HG02588 (cell line): ENCODE results near the gene TMOD4.
"Not testable (repeated sequence)": the region's sequence is repeated elsewhere in the genome, so short reads cannot be mapped to it uniquely, and the experiment has no call there.

Experiments
- ATAC-seq: cut with Tn5 transposase; IDR thresholded peaks from one replicate; pipeline ENCODE4 v1.9.1; 2021; ENCODE audit warnings: mild to moderate bottlenecking, moderate library complexity; ENCODE audit not compliant: unreplicated experiment

Gene TMOD4

DNA sequence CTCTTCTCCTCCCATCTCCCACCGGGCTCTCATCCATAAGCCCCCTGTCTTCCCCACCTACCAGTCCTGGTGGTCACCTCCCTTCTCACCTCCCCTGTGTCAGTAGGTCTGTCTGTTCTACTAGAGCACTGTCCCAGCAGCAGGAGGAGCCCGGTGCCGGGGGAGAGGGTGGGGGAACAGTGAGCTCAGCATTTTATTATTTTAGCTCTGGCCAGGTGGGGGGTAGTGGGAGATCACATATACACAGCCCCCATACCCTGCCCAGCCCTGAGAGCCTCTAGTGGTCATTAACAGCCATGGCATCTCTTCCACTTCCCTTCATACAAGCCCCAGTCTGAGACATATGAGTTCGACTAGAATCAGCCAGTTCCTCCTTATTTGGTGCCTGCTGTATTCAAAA is at the start of gene TMOD4:
Gene TMOD4 (minus strand): TSS at position 119 of the 400 bp plus-strand sequence. CDS start 1,106 bp downstream, outside the sequence.
- ATAC-seq: no peak

DNA sequence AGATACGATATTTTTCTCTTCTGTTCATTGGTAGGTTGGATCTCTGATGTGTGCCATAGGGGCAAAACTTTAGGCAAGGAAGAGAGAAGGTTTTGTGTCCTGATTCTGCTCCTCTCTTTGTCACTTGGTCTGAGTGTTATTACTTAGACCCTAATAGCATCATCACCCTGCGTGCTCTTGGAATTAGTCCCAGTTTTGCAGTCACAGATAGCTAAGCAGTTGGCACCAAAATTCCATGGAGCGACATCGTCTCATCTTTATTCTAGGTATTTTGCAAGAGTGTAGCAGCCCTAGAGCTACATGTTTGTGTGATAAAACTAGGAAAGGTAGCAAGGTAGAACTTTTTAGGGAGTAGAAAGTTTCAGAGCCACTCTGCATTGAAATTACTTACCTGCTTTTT is 46.3 kb upstream of the TMOD4 start:
- no peak for ATAC-seq

DNA sequence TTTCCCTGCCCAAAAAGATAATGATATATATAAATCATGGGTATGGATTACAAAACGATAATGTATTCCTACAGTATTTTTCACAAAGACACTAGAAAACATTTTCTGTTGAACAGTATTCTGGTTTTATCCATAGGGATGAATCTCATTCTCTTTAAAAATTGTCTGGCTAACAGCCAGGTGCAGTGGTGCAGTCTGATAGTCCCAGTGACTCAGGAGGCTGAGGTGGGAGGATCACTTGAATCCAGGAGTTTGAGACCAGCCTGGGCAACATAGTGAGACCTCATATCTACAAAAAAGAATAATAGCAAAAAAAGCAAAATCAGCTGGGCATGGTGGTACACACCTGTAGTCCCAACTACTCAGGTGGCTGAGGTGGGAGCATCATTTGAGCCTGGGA is 45.8 kb upstream of the TMOD4 start:
- ATAC-seq: no peak

DNA sequence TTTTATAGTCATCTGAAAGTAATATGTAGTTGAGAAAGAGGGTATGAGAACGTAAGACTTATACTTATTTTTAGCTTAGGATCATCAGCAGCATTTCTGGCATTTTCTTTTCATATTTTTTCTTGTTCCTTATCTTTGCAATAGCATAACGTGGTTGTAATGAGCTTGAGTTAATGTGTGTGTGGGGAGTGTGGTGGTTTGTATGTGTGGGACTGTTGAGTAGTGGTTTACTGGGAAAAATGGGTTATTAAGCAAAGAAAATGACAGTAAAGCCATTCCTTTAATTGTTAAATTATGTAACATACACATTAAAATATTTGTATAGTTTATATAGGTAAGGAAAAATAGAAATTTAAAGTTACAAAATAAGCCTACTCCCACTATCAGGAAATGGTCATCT is 37.8 kb upstream of the TMOD4 start:
- ATAC-seq: no peak

DNA sequence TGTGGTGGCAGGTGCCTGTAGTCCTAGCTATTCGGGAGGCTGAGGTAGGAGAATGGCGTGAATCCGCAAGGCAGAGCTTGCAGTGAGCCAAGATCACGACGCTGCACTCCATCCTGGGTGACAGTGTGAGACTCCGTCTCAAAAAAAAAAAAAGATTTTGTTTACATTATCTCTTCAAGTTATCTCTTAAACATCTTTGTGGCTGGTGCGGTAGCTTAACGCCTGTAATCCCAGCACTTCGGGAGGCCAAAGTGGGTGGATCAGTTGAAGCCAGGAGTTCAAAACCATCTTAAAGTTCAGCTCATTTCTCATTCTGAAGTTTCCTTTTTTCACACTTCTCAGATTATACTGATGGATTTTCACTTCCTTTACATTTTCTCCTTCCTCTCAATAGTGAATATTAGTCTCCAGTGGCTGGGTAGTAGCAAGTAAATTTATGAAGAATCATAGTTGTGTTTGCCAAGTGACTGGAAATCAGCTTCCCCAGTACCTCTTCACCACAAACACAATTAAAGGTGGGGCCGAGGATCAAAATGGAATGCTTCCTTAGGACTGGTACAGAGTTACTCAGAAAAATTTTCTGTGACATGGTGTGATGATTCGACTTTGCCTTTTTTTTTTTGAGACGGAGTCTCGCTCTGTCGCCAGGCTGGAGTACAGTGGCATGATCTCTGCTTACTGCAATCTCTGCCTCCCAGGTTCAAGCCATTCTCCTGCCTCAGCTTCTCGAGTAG is 36.4 kb upstream of the TMOD4 start:
- ATAC-seq: no peak

DNA sequence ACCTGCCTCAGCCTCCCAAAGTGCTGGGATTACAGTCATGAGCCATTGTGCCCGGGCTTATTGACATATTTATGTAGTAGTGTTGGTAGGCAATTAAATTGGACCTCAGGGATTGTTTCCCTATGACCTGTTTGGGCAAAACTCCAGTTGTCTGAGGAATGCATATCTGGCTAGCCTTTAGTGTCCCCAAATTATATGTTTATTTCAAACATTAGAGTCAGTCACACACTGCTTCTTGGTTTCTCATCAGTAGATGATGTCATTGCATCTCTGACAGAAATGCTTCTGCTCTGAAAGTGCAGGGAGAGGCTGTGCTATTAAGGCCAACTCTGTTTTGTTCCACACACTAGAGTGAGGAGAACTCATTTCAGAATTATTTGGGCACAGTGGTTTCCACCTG is 35.0 kb upstream of the TMOD4 start:
- ATAC-seq: no peak

DNA sequence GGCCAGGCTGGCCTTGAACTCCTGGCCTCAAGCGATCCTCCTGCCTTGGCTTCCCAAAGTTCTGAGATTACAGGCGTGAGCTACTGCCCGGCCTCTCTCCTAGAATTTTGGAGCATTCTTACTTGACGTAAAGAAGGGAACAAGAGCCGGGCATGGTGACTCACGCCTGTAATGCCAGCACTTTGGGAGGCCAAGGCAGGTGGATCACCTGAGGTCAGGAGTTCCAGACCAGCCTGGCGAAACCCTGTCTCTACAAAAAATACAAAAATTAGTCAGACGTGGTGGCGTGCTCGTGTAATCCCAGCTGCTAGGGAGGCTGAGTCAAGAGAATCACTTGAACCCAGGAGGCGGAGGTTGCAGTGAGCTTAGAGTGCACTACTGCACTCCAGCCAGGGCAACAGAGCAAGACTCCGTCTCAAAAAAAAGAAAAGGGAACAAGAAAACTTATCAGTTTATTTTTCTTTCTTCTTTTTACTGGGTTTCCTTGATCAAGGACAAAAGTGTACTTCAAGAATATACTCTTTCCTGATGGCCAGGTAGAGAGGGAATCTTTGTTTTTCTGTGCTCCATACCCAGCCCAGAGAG is 29.7 kb upstream of the TMOD4 start:
- not testable (repeated sequence) for ATAC-seq

DNA sequence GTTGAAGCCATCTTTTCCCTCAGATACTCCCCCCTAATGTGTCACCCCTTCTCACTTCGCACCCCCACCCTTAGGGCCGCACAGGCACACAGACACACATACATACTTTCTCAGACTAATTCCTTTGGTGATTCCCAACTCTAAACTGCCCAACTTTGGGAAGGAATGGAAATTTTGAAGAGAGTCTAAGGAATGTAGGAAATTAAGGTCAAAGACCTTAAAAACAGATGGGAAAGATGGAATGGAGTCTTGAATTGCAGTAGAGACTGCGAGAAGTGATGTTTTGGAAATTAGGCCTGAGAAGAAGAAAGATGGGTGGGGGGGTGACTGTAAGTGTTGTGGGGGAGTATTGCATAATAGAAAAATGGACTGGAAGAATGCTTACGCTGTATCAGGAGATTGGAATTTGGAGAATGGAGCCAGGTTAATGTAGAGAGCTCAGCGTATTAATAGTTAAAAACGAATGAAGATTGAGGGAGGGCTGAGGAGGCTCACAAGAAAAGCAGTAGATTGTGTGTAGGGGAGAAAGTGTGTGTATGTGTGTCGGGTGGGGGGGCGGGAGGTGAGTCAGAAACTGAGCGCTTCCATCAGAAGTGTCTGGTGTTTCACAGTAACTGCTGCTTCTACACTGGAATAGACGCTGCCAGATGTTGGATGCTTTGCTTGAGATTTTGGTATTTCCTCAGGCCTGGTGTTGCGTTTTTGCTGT is 24.2 kb upstream of the TMOD4 start:
- ATAC-seq: no peak

DNA sequence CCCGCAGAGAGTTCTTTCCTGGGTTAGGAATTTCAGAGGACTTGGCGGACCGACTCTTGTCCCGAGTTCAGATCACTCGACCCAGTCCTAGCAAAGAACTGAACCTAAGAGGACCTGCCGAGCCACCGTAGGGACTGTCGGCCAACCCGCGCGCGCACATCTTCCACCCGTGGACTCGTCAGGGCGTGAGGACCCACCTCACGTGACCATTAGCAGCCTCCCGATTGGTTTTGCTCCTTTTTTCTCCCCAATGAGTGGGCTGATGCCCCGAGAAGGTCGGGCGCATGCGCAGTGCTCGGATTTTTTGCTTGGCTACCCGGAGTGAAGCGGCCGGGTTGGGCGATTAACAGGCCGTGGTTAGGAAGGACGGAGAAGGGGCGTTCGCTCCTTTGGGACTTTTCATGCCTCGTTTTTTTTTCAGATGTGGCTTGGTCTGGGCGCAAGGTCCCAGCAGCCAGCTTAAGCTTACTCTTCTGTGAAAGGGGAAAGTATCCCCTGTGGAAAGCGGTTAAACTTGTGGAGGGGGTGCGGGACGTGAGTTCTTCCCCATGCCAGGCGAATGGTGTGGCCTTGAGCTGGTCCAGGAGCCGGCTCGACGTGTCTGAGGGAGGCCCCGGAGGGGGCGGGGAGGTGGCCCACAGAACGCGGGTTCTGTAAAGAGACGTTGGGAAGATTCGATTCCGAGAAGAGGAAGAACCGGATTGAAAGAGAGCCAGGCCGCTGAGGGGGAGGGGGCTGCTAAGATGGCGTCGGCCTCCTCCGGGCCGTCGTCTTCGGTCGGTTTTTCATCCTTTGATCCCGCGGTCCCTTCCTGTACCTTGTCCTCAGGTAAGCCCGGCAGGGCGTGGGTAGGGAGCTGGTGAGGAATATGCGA is 22.7 kb upstream of the TMOD4 start, which contains the start of gene PIP5K1A:
Gene PIP5K1A (plus strand): TSS at position 299 of the 874 bp plus-strand sequence. CDS start 445 bp downstream, at position 744.
- peak; percentile 79 for ATAC-seq

DNA sequence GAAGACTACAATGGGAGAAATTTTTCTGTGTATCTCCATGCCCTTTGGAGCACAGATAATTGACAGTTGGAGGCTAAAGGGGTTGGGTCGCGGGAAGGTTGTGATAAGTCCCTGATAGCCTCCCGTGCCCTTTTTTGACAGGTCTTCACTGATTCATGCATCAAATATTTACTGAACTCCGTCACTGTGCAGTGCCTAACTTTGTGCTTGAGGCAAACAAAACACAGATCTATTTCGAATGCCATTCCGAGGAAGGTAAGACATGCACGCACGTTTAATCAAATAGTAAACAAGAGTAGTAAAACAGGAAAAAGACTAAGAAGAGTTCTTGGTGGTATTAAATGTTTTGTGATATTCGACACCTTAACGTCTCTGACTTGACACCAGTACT is 22.1 kb upstream of the TMOD4 start:
- ATAC-seq: no peak

DNA sequence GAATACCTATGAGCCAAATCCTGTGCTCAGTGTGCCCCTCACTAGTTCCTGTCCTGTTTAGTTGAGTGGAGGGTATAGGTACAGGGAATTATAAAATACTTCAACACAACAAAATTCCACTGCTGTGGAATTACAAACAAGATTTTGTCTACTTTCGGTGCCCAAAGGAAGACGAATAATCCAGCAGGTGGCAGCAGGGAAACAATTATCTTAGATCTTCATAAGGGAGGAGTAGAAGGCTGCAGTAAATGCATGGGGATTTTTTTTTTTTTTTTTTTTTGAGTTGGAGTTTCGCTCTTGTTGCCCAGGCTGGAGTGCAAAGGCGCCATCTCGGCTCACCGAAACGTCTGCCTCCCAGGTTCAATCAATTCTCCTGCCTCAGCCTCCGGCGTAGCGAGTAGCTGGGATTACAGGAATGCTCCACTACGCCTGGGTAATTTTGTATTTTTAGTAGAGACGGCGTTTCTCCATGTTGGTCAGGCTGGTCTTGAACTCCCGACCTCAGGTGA is 20.6 kb upstream of the TMOD4 start:
- no peak for ATAC-seq

DNA sequence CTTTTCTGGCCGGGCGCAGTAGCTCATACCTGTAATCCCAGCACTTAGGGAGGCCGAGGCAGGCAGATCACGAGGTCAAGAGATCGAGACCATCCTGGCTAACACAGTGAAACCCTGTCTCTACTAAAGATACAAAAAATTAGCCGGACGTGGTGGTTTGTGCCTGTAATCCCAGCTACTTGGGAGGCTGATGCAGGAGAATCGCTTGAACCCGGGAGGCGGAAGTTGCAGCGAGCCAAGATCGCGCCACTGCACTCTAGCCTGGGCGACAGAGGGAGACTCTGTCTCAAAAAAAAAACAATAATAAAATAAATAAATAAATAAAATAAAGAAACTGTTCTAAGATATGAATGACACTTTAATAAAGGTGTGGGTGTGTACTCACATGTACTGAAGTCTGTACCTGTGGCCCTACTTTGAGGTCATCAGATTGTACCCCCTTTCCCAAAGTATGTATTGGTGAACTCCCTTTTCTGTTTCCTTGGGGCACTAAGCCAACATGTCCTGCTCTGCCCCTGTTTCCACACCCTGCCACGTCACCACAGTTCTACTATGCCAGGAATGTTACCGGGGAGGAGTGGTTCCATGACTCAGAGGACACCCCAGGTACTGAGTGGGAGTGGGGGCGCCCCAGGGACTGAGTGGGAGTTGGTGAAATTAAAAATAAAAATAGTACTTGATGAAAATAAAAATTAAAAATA is 19.3 kb upstream of the TMOD4 start:
- ATAC-seq: not testable (repeated sequence)

DNA sequence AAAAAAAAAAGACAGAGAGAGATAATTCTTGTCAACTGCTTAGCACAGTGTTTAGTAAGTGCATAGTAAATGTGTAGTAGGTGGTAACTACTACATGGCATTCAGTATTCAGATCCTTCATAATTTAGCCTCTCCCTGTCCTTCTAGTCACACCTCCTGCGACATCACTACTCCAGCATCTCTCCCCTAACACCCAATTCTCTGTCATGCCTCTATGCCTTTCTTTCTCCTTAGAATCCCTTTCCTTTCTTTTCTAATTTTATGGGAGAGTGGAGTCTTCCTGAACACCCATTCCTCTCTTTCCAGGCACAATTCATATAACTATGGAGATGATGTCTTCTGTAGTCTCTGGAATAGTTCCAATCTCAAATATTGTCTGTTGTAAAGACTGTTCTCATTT is 18.1 kb upstream of the TMOD4 start:
- ATAC-seq: no peak

DNA sequence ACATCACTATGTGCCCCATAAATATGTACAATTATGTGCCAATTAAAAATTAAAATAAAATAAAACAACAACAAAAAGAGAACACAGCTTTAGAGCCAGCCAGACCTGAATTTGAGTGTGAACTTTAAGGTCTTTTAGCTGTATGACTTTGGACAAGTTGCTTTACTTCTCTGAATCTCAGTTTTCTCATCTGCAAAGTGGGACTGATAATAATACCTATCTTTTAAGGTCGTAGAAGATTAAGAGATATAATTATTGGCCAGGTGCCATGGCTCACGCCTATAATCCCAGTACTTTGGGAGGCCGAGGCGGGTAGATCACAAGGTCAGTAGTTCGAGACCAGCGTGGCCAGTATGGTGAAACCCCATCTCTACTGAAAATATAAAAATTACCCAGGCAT is 17.5 kb upstream of the TMOD4 start:
- ATAC-seq: no peak

DNA sequence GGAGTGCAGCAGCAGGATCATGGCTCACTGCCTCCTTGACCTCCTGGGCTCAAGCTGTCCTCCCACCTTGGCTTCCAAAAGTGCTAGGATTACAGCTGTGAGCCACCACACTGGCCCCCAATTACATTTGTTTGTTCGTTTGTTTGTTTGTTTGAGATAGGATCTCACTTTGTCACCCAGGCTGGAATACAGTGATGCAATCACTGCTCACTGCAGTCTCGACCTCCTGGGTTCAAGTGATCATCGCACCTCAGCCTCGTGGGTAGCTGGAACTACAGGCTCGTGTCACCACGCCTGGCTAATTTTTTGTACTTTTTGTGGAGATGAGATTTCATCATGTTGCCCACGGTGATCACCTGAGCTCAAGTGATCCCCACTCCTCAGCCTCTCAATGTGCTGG is 16.3 kb upstream of the TMOD4 start:
- ATAC-seq: no peak

DNA sequence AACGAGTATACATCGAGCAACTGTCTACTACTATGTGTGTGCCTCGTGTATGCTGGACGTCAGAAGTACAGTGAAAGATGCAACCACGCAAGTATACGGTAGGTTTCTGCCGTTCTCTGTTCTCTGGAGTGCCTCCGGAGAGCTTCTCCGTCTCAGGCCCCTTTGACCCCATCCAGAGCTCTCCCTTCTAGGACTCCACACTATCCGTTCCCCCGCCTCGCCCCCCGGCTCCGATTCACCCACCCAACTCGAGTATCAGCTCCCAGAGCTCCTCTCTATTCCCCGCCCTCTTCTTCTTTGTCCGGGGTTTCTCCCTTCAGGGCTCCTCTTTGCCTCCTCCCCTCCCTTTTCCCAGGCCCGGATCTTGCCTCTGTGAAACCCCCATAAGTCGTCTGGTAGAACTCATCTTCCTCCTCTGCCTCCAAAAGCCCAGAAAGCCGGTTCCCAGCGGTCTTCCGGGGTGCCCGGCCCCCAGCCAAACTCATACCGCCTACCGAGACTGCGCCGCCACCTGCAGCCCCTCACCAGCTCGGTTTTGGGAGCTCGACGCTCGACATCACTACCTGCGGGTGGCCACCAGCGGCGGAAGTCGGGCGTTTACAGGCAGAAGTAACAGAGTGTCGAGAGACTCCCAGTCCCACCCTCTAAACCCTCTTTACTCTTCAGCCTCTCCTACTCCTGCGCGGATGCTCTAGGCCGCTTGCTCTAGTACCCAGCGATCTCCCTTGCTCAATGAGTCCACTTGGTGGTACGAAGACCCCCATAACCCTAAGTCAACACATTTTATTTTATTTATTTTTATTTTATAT is 14.1 kb upstream of the TMOD4 start, which contains the start of gene VPS72:
Gene VPS72 (minus strand): TSS at position 561 of the 809 bp plus-strand sequence. CDS start 76 bp downstream, at position 485.
- ATAC-seq: peak; percentile 87

DNA sequence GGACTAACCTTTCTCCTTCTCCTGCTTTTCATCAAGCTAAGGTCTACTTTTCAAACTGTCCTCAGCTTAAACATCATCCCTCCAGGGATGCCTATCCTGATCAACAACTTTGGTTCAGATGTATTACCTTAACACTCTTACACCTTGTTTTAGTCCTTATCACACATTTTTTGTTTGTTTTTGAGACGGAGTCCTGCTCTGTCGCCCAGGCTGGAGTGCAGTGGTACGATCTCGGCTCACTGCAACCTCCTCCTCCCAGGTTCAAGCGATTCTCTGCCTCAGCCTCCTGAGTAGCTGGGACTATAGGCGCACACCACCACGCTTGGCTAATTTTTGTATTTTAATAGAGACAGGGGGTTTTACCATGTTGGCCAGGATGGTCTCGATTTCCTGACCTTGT is 12.9 kb upstream of the TMOD4 start:
- ATAC-seq: not testable (repeated sequence)

DNA sequence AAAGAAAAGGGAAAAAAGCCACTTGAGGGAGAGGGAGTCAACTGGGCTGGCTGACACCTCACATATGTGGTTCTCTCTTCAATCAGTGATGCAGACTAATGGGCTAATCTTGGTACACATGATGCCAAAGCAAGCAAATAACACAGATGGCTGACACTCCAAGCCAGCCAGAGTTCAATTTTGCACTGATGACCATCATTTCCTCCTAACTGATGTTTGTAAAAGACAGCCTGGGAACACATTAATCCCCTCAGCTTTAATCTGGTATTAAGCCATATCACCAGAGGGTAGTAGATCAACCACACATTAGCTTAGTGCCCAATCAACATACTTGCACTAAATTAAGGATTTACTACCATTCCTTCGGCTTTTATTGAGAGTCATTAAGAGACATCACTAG is 11.4 kb upstream of the TMOD4 start:
- ATAC-seq: no peak

DNA sequence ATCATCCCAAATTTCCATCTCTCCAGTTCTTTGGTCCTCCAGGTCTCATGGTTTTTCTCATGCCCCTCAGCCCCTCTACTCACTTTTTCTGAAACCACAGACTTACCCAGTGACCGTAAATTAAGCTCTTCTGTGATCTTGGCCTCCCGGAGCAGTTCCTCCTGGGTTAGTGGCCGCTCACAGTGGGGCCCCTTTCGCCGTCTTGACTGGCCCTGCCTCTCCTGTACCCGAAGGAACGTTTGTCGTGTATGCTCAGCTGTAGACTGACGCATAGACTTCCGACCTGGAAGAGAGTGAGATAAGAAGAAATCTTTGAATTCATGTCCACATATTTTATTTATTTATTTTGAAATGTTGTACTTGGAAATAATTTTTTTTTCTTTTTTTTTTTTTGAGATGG is 8.4 kb upstream of the TMOD4 start:
- ATAC-seq: no peak
